Endothelial cell of umbilical vein (primary cell): ENCODE measurements around the gene ACIN1. TPM values are rescaled to one million over a fixed set of nuclear protein-coding genes. Genes with fewer than 3 reads are reported as not detected.

ENCODE experiments used
- BruUV-seq: library from RNA; stranded (reverse); fragments of 400-500 nt; replicated peaks from 2 replicates; lab custom pipeline; 2021; lab: Mats Ljungman, UMichigan
- CTCF ChIA-PET: fragments of 300-600, 350-600 bp; sonication (Branson Sonifier 250); formaldehyde crosslinking; loops from one replicate; lab custom pipeline; 2021; ENCODE audit warnings: antibody characterized with exemption, inconsistent platforms; lab: Charles Lee
- POLR2A ChIA-PET: fragments of 300-600, 350-600 bp; sonication (Branson Sonifier 250); formaldehyde crosslinking; loops from one replicate; lab custom pipeline; 2021; ENCODE audit warnings: antibody characterized with exemption, inconsistent platforms; lab: Charles Lee
- DNase-seq: peaks from one replicate; pipeline ENCODE4 v3.0.0-alpha.2; 2011; ENCODE audit warnings: low read depth, low spot score
- FAIRE-seq: peaks from 2 replicates; lab custom pipeline; 2011; peaks lifted over from hg19 to GRCh38; lab: Jason Lieb, UNC
- H2AFZ ChIP-seq: 2 replicates; pipeline ENCODE4 v1.6.0; 2012; ENCODE audit warnings: low read depth, low read length, control low read depth, inconsistent platforms
- H3K27ac ChIP-seq: 2 replicates; pipeline ENCODE4 v1.5.1; 2011; ENCODE audit warnings: low read depth, mild to moderate bottlenecking, control low read depth, low read length, moderate library complexity; ENCODE audit not compliant: insufficient read depth
- H3K27me3 ChIP-seq, 2 experiments: 2 replicates each; pipeline versions ENCODE4 v1.6.0 to v1.6.1; 2011; ENCODE audit warnings: low read length in 2 of 2, mixed read lengths in 1 of 2; ENCODE audit not compliant: control insufficient read depth in 2 of 2, insufficient read depth in 2 of 2
- H3K36me3 ChIP-seq, 2 experiments: 2 replicates in 1 of 2; 3 replicates in 1 of 2; pipeline ENCODE4 v1.5.1; 2011; ENCODE audit warnings: low read length in 2 of 2, mild to moderate bottlenecking in 1 of 2, moderate library complexity in 1 of 2; ENCODE audit not compliant: control insufficient read depth in 2 of 2, insufficient read depth in 2 of 2; ENCODE audit errors: extremely low read depth in 1 of 2
- H3K4me1 ChIP-seq: 3 replicates; pipeline ENCODE4 v1.5.1; 2011; ENCODE audit warnings: mild to moderate bottlenecking, low read length; ENCODE audit not compliant: control insufficient read depth, insufficient read depth; ENCODE audit errors: extremely low read depth
- H3K4me2 ChIP-seq: 2 replicates; pipeline ENCODE4 v1.6.1; 2011; ENCODE audit warnings: low read length, control low read depth, mixed read lengths; ENCODE audit not compliant: insufficient read depth
- H3K4me3 ChIP-seq, 3 experiments: fragments of 200-600 bp in 1 of 3; sonication (generic), shearing (Covaris generic) in 1 of 3; replicated peaks in 1 of 3; 2 replicates each; pipeline ENCODE4 v1.5.1; 2011 to 2016; ENCODE audit warnings: control low read depth in 3 of 3, low read length in 3 of 3, mild to moderate bottlenecking in 2 of 3, inconsistent platforms in 1 of 3, low read depth in 1 of 3, moderate library complexity in 1 of 3; ENCODE audit not compliant: insufficient read depth in 1 of 3
- H3K79me2 ChIP-seq: 2 replicates; pipeline ENCODE4 v1.6.0; 2012; ENCODE audit warnings: low read length, inconsistent platforms; ENCODE audit not compliant: control insufficient read depth, insufficient read depth
- H3K9ac ChIP-seq: replicated peaks from 2 replicates; pipeline ENCODE3; 2011; ENCODE audit warnings: low read length, control low read depth; ENCODE audit not compliant: insufficient read depth; ENCODE audit errors: extremely low read depth
- H3K9me1 ChIP-seq: replicated peaks from 3 replicates; pipeline ENCODE4 v1.6.0; 2011; ENCODE audit warnings: mild to moderate bottlenecking, low read length; ENCODE audit not compliant: control insufficient read depth, insufficient read depth; ENCODE audit errors: extremely low read depth
- H3K9me3 ChIP-seq: replicated peaks from 2 replicates; pipeline ENCODE4 v1.5.1; 2012; ENCODE audit warnings: low read length, inconsistent platforms; ENCODE audit not compliant: control insufficient read depth, insufficient read depth
- H4K20me1 ChIP-seq: replicated peaks from 2 replicates; pipeline ENCODE3; 2011; ENCODE audit warnings: mild to moderate bottlenecking, low read length; ENCODE audit not compliant: control insufficient read depth, insufficient read depth; ENCODE audit errors: extremely low read depth
- EZH2 ChIP-seq: IDR thresholded peaks from 2 replicates; pipeline ENCODE4 v1.6.1; 2012; ENCODE audit warnings: borderline replicate concordance, low read depth, mild to moderate bottlenecking, moderate library complexity, low read length, inconsistent platforms; ENCODE audit not compliant: severe bottlenecking
- FOS ChIP-seq: IDR thresholded peaks from 2 replicates; pipeline ENCODE4 v1.6.1; 2011; ENCODE audit warnings: mild to moderate bottlenecking, low read length, moderate library complexity, borderline replicate concordance; ENCODE audit not compliant: insufficient read depth
- GATA2 ChIP-seq: IDR thresholded peaks from 2 replicates; pipeline ENCODE4 v1.7.0; 2011; ENCODE audit warnings: low read depth, mild to moderate bottlenecking, moderate library complexity, mixed read lengths, low read length; ENCODE audit not compliant: insufficient read length, insufficient read depth
- JUN ChIP-seq: IDR thresholded peaks from 2 replicates; pipeline ENCODE4 v1.6.1; 2011; ENCODE audit warnings: borderline replicate concordance, low read depth; ENCODE audit not compliant: insufficient read length, insufficient read depth
- MYC ChIP-seq: IDR thresholded peaks from one replicate; pipeline ENCODE4 v1.6.1; 2011; ENCODE audit warnings: mild to moderate bottlenecking, low read depth, low read length
- POLR2A ChIP-seq: IDR thresholded peaks from 2 replicates; pipeline ENCODE4 v1.6.1; 2012; ENCODE audit warnings: low read depth, mild to moderate bottlenecking, control low read depth, low read length
- POLR2AphosphoS5 ChIP-seq: IDR thresholded peaks from 2 replicates; pipeline ENCODE4 v1.6.1; 2012; ENCODE audit warnings: low read depth, mild to moderate bottlenecking, control low read depth, low read length, moderate library complexity; ENCODE audit not compliant: insufficient read depth
- dilution Hi-C: fragments of 300-500 bp; cut with MboI; formaldehyde crosslinking; loops from one replicate; pipeline ENCODE4 v1.15.0; 2019; ENCODE audit warnings: low sequenced_read_pairs; ENCODE audit not compliant: extremely low pct_ligation_motif_present
- intact Hi-C: fragments of 100-400 bp; cut with micrococcal nuclease; formaldehyde crosslinking; loops from one replicate; pipeline ENCODE4 v1.10.0; 2022
- polyA plus RNA-seq, 4 experiments: library from polyadenylated mRNA; depleted of rRNA in 3 of 4; stranded (reverse) in 3 of 4; unstranded in 1 of 4; fragments of >200 nt; gene quantifications; 2 replicates each; pipeline versions ENCODE4 v1.2.1 to v1.2.3, GENCODE V29; 2011 to 2012; ENCODE audit warnings: missing spikeins in 1 of 4
- total RNA-seq: library from RNA; stranded (reverse); gene quantifications from 2 replicates; pipeline ENCODE4 v1.2.3, GENCODE V29; 2021
- TF ChIP-seq, protein P1 (sequence below): IDR thresholded peaks from 2 replicates; pipeline ENCODE4 v1.6.1; 2011; ENCODE audit not compliant: insufficient read depth, insufficient read length
- TF ChIP-seq, protein P2 (sequence below), 2 donors: IDR thresholded peaks; 1 replicate in 1 of 2; 2 replicates in 1 of 2; pipeline ENCODE4 v1.5.1; 2011; ENCODE audit warnings: low read length in 2 of 2, mild to moderate bottlenecking in 2 of 2, moderate library complexity in 2 of 2, control low read depth in 1 of 2, inconsistent platforms in 1 of 2, low read depth in 1 of 2; ENCODE audit not compliant: insufficient read depth in 1 of 2; ENCODE audit errors: extremely low read depth in 1 of 2

The ACIN1 gene
- total and polyA plus RNA-seq, 2 donors (not counting 3 experiments of a cell fraction or from before 2014, with no cell fraction given): 146 to 240 TPM

DNA sequence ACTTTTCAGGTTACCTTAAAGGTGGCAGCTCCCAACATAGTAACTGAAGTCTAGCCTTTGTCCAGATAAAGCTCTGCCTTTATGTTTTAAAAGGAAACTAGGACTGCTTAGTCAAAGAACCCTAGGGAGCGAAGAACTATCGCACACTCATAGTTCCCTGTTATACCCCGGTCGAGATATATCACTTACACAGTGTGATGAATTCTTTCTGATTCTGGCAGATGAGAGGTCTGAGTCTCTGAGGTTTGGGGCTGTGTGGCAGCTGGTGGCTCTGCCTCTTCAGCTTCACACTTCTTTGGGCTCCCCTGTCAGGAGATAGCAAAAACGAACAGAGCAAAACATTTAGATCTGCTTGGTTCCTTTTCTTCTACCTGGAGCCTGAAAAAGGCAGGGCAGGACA, 17.0 kb downstream of the ACIN1 start:
- no peak overlapping the region for H3K4me3 ChIP-seq
- TF ChIP-seq, protein P1, sequence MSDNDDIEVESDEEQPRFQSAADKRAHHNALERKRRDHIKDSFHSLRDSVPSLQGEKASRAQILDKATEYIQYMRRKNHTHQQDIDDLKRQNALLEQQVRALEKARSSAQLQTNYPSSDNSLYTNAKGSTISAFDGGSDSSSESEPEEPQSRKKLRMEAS: no peak
- TF ChIP-seq MYC (no peak), EZH2 (no peak), JUN (no peak), POLR2A (no peak), FOS (no peak), POLR2AphosphoS5 (no peak), GATA2 (no peak)
- TF ChIP-seq, protein P2, sequence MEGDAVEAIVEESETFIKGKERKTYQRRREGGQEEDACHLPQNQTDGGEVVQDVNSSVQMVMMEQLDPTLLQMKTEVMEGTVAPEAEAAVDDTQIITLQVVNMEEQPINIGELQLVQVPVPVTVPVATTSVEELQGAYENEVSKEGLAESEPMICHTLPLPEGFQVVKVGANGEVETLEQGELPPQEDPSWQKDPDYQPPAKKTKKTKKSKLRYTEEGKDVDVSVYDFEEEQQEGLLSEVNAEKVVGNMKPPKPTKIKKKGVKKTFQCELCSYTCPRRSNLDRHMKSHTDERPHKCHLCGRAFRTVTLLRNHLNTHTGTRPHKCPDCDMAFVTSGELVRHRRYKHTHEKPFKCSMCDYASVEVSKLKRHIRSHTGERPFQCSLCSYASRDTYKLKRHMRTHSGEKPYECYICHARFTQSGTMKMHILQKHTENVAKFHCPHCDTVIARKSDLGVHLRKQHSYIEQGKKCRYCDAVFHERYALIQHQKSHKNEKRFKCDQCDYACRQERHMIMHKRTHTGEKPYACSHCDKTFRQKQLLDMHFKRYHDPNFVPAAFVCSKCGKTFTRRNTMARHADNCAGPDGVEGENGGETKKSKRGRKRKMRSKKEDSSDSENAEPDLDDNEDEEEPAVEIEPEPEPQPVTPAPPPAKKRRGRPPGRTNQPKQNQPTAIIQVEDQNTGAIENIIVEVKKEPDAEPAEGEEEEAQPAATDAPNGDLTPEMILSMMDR (IDR thresholded peaks at IDR 0.05; ENCODE audit: extremely low read depth in 1 of 2, insufficient read depth in 1 of 2, low read depth in 1 of 2, low read length in 2 of 2): no peak
- ChIA-PET POLR2A (interaction anchor here (1.0 kb wide), 1 partner anchor 9 kb away, joined by 5 read pairs; no protein-coding TSS in a partner anchor), CTCF (interaction anchor here (1.2 to 5.1 kb wide), 10 partner anchors 9 to 91 kb away, joined by 3 to 88 read pairs (median 32); partner anchors contain the start of genes ACIN1, C14orf119, CDH24 and CEBPE)
- dilution Hi-C loops: no loop called here
- H3K4me2 ChIP-seq: no peak overlapping the region
- H3K27me3 ChIP-seq: no peaks in the 10 kb centered on the region
- intact Hi-C loops: loop anchor here (1.0 to 2.0 kb wide), 4 partner anchors 9 to 109 kb away; partner anchors contain the start of genes ACIN1 and C14orf119
- DNase-seq (no peak), FAIRE-seq (no peak)
- peaks cover 24% of the 10 kb centered on the region for H3K4me1 ChIP-seq
- H3K79me2 ChIP-seq: peaks cover 8% of the 10 kb centered on the region
- peaks cover 35 to 43% of the 10 kb centered on the region in 2 experiments for H3K36me3 ChIP-seq
- no peaks in the 10 kb centered on the region for H3K9me1 ChIP-seq
- H3K9me3 ChIP-seq: no peaks in the 10 kb centered on the region
- H4K20me1 ChIP-seq: no peaks in the 10 kb centered on the region
- peak overlapping the region; percentile 8 for H3K9ac ChIP-seq
- no peak overlapping the region for H2AFZ ChIP-seq
- peak overlapping the region; percentile 64 for H3K27ac ChIP-seq
- no TSS peak for BruUV-seq
